Suprapubic skin (tissue), 4 donors: Measurements from ENCODE around the gene LAMC3. TPM values are rescaled to one million over a fixed set of nuclear protein-coding genes. Genes with fewer than 3 reads are reported as not detected.
A peak's percentile ranks its signal among the peaks of the same experiment; 100 is the strongest.

Source experiments
- DNase-seq, 2 donors: peaks; one replicate each; pipeline ENCODE4 v3.0.0-alpha.2; 2019; ENCODE audit warnings: low spot score in 2 of 2
- H3K27ac ChIP-seq: fragments of 200-600 bp; sonication (generic); one replicate; pipeline ENCODE4 v1.5.1; 2019
- H3K27me3 ChIP-seq: fragments of 200-600 bp; sonication (generic); one replicate; pipeline ENCODE4 v1.5.1; 2019
- H3K36me3 ChIP-seq: fragments of 200-600 bp; sonication (generic); one replicate; pipeline ENCODE4 v1.5.1; 2019
- H3K4me1 ChIP-seq: fragments of 200-600 bp; sonication (generic); one replicate; pipeline ENCODE4 v1.5.1; 2019
- H3K4me3 ChIP-seq: fragments of 200-600 bp; sonication (generic); one replicate; pipeline ENCODE4 v1.5.1; 2019; ENCODE audit warnings: mild to moderate bottlenecking
- H3K9me3 ChIP-seq: fragments of 200-600 bp; sonication (generic); one replicate; pipeline ENCODE4 v1.5.1; 2019
- EP300 ChIP-seq: sonication (generic); formaldehyde crosslinking; IDR thresholded peaks from one replicate; pipeline ENCODE4 v1.6.1; 2017; ENCODE audit warnings: antibody characterized with exemption
- POLR2A ChIP-seq, 2 donors: fragments of 450-650 bp; IDR thresholded peaks; one replicate each; pipeline ENCODE4 v1.6.1; 2017; ENCODE audit warnings: antibody characterized with exemption in 2 of 2, mild to moderate bottlenecking in 2 of 2, moderate library complexity in 2 of 2
- POLR2AphosphoS5 ChIP-seq, 3 donors: sonication (generic); formaldehyde crosslinking; IDR thresholded peaks; one replicate each; pipeline ENCODE4 v1.6.1; 2017; ENCODE audit warnings: antibody characterized with exemption in 3 of 3
- WGBS: methylation state at CpG from one replicate; pipeline ENCODE4 v1.1.5; 2018; 5-methylcytosine and 5-hydroxymethylcytosine counted together
- total RNA-seq, 4 donors: library from RNA; depleted of rRNA; stranded (reverse); fragments of >200 nt; gene quantifications; one replicate each; pipeline ENCODE4 v1.1.0, GENCODE V29; 2016
- TF ChIP-seq, protein P1 (sequence below), 2 donors: fragments of 200-600 bp in 1 of 2; fragments of 450-650 bp in 1 of 2; sonication (generic) in 1 of 2; IDR thresholded peaks; one replicate each; pipeline ENCODE4 v1.5.1; 2016 to 2019; ENCODE audit warnings: antibody characterized with exemption in 2 of 2, mild to moderate bottlenecking in 1 of 2, moderate library complexity in 1 of 2

LAMC3 gene
- total RNA-seq, 4 donors from 2014 or later = 4.0 to 16.9 (median 5.2) TPM

GRCh38 chr9:131001021-131001420 lies 8.0 kb upstream of the LAMC3 start:
- Histone ChIP-seq H3K4me3 (no peak overlapping the region), H3K36me3 (no peaks in the 10 kb centered on the region), H3K4me1 (peaks cover 7% of the 10 kb centered on the region), H3K9me3 (no peaks in the 10 kb centered on the region), H3K27ac (no peak overlapping the region), H3K27me3 (peaks cover 36% of the 10 kb centered on the region)
- DNase-seq = no peak
- 68% methylated on average over 3 of the region's 3 CpGs for whole genome bisulfite sequencing
- no peak for TF ChIP-seq EP300
- TF ChIP-seq, protein P1, sequence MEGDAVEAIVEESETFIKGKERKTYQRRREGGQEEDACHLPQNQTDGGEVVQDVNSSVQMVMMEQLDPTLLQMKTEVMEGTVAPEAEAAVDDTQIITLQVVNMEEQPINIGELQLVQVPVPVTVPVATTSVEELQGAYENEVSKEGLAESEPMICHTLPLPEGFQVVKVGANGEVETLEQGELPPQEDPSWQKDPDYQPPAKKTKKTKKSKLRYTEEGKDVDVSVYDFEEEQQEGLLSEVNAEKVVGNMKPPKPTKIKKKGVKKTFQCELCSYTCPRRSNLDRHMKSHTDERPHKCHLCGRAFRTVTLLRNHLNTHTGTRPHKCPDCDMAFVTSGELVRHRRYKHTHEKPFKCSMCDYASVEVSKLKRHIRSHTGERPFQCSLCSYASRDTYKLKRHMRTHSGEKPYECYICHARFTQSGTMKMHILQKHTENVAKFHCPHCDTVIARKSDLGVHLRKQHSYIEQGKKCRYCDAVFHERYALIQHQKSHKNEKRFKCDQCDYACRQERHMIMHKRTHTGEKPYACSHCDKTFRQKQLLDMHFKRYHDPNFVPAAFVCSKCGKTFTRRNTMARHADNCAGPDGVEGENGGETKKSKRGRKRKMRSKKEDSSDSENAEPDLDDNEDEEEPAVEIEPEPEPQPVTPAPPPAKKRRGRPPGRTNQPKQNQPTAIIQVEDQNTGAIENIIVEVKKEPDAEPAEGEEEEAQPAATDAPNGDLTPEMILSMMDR (IDR thresholded peaks at IDR 0.05) = no peak
- no peak for TF ChIP-seq POLR2AphosphoS5 (IDR thresholded peaks at IDR 0.05)
- no peak for TF ChIP-seq POLR2A (IDR thresholded peaks at IDR 0.05)

GRCh38 chr9:131001990-131002389 lies 7.0 kb upstream of the LAMC3 start:
- H3K27ac ChIP-seq = no peak overlapping the region
- 86% methylated on average over 7 of the region's 7 CpGs for WGBS
- TF ChIP-seq EP300 (no peak), POLR2AphosphoS5 (IDR thresholded peaks at IDR 0.05) (no peak), POLR2A (IDR thresholded peaks at IDR 0.05) (no peak)
- TF ChIP-seq, protein P1 (IDR thresholded peaks at IDR 0.05) = no peak
- peaks cover 36% of the 10 kb centered on the region for H3K27me3 ChIP-seq
- no peaks in the 10 kb centered on the region for H3K36me3 ChIP-seq
- H3K9me3 ChIP-seq = no peaks in the 10 kb centered on the region
- no peak overlapping the region for H3K4me3 ChIP-seq
- peaks cover 7% of the 10 kb centered on the region for H3K4me1 ChIP-seq
- no peak for DNase-seq

DNA sequence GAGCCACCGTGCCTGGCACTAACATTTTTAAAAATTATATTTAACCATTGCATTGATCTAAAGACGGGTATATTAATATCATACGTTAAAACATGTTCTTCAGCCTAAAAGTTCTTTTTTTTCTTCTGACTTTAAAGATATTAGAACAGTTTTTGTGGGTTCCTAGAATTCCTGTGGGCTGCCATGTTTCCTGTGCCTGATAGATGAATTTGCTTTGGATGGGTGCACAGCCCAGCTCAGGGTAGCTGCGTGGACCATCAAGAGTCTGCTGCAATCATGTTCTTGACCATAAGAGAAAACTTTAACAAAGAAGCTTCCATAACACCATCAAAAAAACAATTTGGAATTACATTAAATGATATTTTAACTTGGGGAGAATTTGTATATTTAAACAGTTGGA lies 2.4 kb upstream of the LAMC3 start:
- peaks cover 15% of the 10 kb centered on the region for H3K4me1 ChIP-seq
- H3K27ac ChIP-seq = no peak overlapping the region
- H3K27me3 ChIP-seq = peaks cover 37% of the 10 kb centered on the region
- no peaks in the 10 kb centered on the region for H3K36me3 ChIP-seq
- no peak overlapping the region for H3K4me3 ChIP-seq
- H3K9me3 ChIP-seq = no peaks in the 10 kb centered on the region
- TF ChIP-seq POLR2A (IDR thresholded peaks at IDR 0.05) (no peak), EP300 (no peak), POLR2AphosphoS5 (IDR thresholded peaks at IDR 0.05) (no peak)
- TF ChIP-seq, protein P1 (IDR thresholded peaks at IDR 0.05) = no peak
- no peak for DNase-seq
- WGBS = 80% methylated on average over 4 of the region's 4 CpGs

- Histone ChIP-seq H3K4me1 (peaks cover 15% of the 10 kb centered on the region), H3K9me3 (no peaks in the 10 kb centered on the region), H3K4me3 (no peak overlapping the region), H3K36me3 (no peaks in the 10 kb centered on the region), H3K27ac (no peak overlapping the region), H3K27me3 (peaks cover 49% of the 10 kb centered on the region)
- DNase-seq = no peak
- WGBS = 84% methylated on average over 11 of the region's 11 CpGs
- TF ChIP-seq EP300 (no peak), POLR2A (IDR thresholded peaks at IDR 0.05) (no peak), POLR2AphosphoS5 (IDR thresholded peaks at IDR 0.05) (no peak)
- TF ChIP-seq, protein P1 (IDR thresholded peaks at IDR 0.05) = no peak
These were observed 888 bp upstream of the LAMC3 start for GRCh38 chr9:131008086-131008485.

GRCh38 chr9:131008563-131008908 lies 438 bp upstream of the LAMC3 start:
- H3K27me3 ChIP-seq = peaks cover 54% of the 10 kb centered on the region

More at GRCh38 chr9:131008563-131008908, 438 bp upstream of the LAMC3 start:
- TF ChIP-seq EP300 (no peak), POLR2A (IDR thresholded peaks at IDR 0.05) (no peak), POLR2AphosphoS5 (IDR thresholded peaks at IDR 0.05) (no peak)
- TF ChIP-seq, protein P1 (IDR thresholded peaks at IDR 0.05) = no peak
- peak overlapping the region; percentile 44 for H3K4me3 ChIP-seq
- H3K4me1 ChIP-seq = peaks cover 15% of the 10 kb centered on the region
- H3K9me3 ChIP-seq = no peaks in the 10 kb centered on the region
- 35% methylated on average over 5 of the region's 8 CpGs for WGBS
- no peaks in the 10 kb centered on the region for H3K36me3 ChIP-seq
- H3K27ac ChIP-seq = no peak overlapping the region
- DNase-seq = no peak
